ENCODE results near the gene ALDH18A1. TPM values are rescaled to one million over a fixed set of nuclear protein-coding genes. Genes with fewer than 3 reads are reported as not detected.

ALDH18A1 gene
- polyA plus RNA-seq, 1 donor from 2014 or later, result 45.7 TPM

DNA sequence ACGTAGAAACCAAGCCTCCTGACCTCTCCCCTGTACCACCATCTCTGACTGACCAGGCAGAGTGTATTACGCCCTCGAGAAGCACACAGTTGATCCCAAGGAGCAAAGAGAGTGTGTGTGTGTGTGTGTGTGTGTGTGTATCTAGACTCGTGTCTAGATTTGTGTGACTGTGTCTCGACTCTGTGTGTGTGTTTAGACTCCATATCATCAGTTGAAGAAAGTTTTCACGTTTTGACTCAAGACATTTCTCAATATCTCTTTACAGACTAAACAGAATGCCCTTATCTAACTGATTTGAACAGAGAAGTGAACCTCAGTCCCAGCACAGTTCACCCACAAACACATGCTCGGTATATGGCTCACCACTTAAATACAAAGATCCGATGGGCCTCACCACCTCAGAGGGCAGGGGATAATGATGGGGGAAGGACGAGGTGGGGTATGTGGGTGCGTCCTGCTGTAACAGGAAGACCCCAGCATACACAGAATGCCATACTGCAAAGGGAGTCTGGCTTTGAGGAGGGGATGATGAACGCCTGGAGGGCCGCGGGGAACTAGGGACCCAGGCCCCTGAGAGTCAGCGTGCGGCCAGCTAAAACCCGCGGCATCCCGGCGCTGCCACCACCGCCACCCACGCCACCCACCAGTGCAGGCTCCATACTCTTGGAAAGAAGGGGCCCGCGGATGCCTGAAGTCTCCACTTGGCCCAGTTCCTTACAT is 780 bp downstream of the ALDH18A1 start:
- Histone ChIP-seq H3K9ac (ENCODE audit: low read length) (peak overlapping the region; percentile 70), H3K4me2 (ENCODE audit: low read length) (peak overlapping the region; percentile 94), H4K20me1 (ENCODE audit: insufficient read depth) (no peaks in the 10 kb centered on the region), H3K9me3 (ENCODE audit: low read length) (no peaks in the 10 kb centered on the region), H3K9me2 (ENCODE audit: insufficient read depth, low read length) (no peaks in the 10 kb centered on the region), H3K27ac (ENCODE audit: low read length) (peak overlapping the region; percentile 42), H3F3A (ENCODE audit: insufficient read depth, low read length, poor library complexity, severe bottlenecking) (no peaks in the 10 kb centered on the region), H3K27me3 (ENCODE audit: insufficient read depth, low read depth, low read length) (no peaks in the 10 kb centered on the region), H2AFZ (ENCODE audit: low read depth, low read length) (peak overlapping the region; percentile 37), H3K79me2 (replicated peaks; ENCODE audit: insufficient read depth, low read length) (peaks cover 14% of the 10 kb centered on the region), H3K4me3 (ENCODE audit: low read length) (peak overlapping the region; percentile 97), H3K36me3 (ENCODE audit: insufficient read depth, low read length) (no peaks in the 10 kb centered on the region)
- TF ChIP-seq TAF1 (IDR thresholded peaks at IDR 0.05; ENCODE audit: low read depth), result no peak
- TF ChIP-seq, protein P1, sequence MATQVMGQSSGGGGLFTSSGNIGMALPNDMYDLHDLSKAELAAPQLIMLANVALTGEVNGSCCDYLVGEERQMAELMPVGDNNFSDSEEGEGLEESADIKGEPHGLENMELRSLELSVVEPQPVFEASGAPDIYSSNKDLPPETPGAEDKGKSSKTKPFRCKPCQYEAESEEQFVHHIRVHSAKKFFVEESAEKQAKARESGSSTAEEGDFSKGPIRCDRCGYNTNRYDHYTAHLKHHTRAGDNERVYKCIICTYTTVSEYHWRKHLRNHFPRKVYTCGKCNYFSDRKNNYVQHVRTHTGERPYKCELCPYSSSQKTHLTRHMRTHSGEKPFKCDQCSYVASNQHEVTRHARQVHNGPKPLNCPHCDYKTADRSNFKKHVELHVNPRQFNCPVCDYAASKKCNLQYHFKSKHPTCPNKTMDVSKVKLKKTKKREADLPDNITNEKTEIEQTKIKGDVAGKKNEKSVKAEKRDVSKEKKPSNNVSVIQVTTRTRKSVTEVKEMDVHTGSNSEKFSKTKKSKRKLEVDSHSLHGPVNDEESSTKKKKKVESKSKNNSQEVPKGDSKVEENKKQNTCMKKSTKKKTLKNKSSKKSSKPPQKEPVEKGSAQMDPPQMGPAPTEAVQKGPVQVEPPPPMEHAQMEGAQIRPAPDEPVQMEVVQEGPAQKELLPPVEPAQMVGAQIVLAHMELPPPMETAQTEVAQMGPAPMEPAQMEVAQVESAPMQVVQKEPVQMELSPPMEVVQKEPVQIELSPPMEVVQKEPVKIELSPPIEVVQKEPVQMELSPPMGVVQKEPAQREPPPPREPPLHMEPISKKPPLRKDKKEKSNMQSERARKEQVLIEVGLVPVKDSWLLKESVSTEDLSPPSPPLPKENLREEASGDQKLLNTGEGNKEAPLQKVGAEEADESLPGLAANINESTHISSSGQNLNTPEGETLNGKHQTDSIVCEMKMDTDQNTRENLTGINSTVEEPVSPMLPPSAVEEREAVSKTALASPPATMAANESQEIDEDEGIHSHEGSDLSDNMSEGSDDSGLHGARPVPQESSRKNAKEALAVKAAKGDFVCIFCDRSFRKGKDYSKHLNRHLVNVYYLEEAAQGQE (IDR thresholded peaks at IDR 0.05; ENCODE audit: borderline replicate concordance), result no peak
- no peak for TF ChIP-seq EP300 (conservative IDR thresholded peaks at IDR 0.05; ENCODE audit: poor library complexity, severe bottlenecking)

DNA sequence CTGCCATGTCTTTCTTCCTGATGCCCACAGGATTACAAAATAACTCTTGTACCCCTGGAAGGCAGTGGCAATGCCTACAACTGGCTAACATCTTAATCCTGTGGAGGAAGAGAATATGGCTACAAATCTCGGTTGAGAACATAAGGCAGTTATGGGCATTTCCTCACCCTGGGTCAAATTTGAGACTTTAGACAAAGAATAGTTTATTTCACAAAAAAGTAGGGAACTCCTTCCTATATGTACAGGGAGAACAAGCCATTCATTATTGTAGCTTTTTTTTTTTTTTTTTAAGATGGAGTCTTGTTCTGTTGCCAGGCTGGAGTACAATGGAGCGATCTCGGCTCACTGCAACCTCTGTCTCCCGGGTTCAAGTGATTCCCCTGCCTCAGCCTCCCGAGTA is 2.6 kb downstream of the ALDH18A1 start:
- Histone ChIP-seq H3K27ac (ENCODE audit: low read length) (no peak overlapping the region), H3K27me3 (ENCODE audit: insufficient read depth, low read depth, low read length) (no peaks in the 10 kb centered on the region), H3F3A (ENCODE audit: insufficient read depth, low read length, poor library complexity, severe bottlenecking) (no peaks in the 10 kb centered on the region), H2AFZ (ENCODE audit: low read depth, low read length) (no peak overlapping the region), H3K79me2 (replicated peaks; ENCODE audit: insufficient read depth, low read length) (peaks cover 14% of the 10 kb centered on the region), H3K9me3 (ENCODE audit: low read length) (no peaks in the 10 kb centered on the region), H3K9me2 (ENCODE audit: insufficient read depth, low read length) (no peaks in the 10 kb centered on the region), H3K4me2 (ENCODE audit: low read length) (no peak overlapping the region), H3K4me3 (ENCODE audit: low read length) (no peak overlapping the region), H3K9ac (ENCODE audit: low read length) (no peak overlapping the region), H4K20me1 (ENCODE audit: insufficient read depth) (no peaks in the 10 kb centered on the region), H3K36me3 (ENCODE audit: insufficient read depth, low read length) (no peaks in the 10 kb centered on the region)
- TF ChIP-seq, protein P2, sequence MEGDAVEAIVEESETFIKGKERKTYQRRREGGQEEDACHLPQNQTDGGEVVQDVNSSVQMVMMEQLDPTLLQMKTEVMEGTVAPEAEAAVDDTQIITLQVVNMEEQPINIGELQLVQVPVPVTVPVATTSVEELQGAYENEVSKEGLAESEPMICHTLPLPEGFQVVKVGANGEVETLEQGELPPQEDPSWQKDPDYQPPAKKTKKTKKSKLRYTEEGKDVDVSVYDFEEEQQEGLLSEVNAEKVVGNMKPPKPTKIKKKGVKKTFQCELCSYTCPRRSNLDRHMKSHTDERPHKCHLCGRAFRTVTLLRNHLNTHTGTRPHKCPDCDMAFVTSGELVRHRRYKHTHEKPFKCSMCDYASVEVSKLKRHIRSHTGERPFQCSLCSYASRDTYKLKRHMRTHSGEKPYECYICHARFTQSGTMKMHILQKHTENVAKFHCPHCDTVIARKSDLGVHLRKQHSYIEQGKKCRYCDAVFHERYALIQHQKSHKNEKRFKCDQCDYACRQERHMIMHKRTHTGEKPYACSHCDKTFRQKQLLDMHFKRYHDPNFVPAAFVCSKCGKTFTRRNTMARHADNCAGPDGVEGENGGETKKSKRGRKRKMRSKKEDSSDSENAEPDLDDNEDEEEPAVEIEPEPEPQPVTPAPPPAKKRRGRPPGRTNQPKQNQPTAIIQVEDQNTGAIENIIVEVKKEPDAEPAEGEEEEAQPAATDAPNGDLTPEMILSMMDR (IDR thresholded peaks at IDR 0.05; ENCODE audit: poor library complexity, severe bottlenecking), result no peak
- TF ChIP-seq, protein P1 (IDR thresholded peaks at IDR 0.05; ENCODE audit: borderline replicate concordance), result no peak
- TF ChIP-seq SMC3 (conservative IDR thresholded peaks at IDR 0.05; ENCODE audit: poor library complexity) (no peak), TAF1 (IDR thresholded peaks at IDR 0.05; ENCODE audit: low read depth) (no peak), RAD21 (conservative IDR thresholded peaks at IDR 0.05) (no peak), EZH2 (IDR thresholded peaks at IDR 0.05; ENCODE audit: borderline replicate concordance, insufficient read depth, low read length, poor library complexity, severe bottlenecking) (no peak), POLR2AphosphoS5 (IDR thresholded peaks at IDR 0.05) (no peak), EP300 (conservative IDR thresholded peaks at IDR 0.05; ENCODE audit: poor library complexity, severe bottlenecking) (no peak), MXI1 (conservative IDR thresholded peaks at IDR 0.05; ENCODE audit: poor library complexity, severe bottlenecking) (no peak)

All from neural cell (in vitro differentiated cells).